ENCODE data around the gene MRPL48.
"Not testable (repeated sequence)": the region's sequence is repeated elsewhere in the genome, so short reads cannot be mapped to it uniquely, and the experiment has no call there.

The MRPL48 gene

DNA sequence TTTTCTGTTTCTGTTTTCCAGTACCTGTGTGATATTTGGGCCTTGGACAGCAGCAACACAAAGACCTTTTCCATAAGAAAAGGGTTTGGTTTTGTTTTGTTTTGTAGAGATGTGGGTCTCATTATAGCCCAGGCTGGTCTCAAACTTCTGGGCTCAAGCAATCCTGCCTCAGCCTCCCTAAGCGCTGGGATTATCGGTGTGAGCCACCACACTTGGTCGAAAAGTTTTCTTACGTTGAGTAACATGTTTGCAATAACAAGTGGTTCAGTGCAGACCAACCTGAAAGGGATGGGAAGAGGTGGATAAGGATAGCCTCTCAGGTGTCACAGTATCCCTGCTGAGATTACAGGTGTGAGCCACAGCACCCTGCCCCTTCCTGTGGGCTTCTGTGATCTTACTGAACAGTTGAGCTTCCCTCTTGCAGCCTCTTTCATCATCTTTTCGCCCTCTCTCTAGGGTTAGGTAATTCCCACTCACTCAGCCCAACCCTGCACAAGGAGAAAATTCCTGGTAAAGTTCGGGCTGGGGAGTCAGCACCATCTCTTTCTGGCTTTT lies 3.5 kb upstream of the MRPL48 start:
- WGBS (ENCODE audit: extremely low coverage, insufficient coverage, insufficient read length), result no CpG with 5 or more reads among the region's 6 CpGs
- H3K14ac ChIP-seq (ENCODE audit: low read length), result no peak overlapping the region

DNA sequence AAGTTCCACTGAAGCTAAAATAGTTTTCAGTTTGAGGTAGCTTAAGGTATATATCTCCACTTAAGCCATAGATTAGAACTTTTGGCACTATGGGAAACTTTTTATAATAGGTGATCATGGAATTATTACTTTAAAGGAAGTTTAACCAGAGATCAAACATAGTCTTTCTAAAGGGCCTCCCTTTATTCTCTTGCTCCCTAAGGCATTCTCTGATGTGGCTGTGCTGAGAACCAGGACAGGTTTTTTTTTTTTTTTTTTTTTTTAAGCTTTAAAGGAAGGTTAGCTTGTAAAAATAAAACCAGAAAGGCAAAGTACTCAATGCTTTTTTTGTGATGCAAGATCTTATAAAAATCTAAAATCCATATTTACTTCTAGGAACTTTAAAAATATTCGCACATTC lies 2.9 kb upstream of the MRPL48 start:
- H2BK120ac ChIP-seq (ENCODE audit: insufficient read depth, low read length, poor library complexity), result no peak overlapping the region
- H3K79me1 ChIP-seq (ENCODE audit: low read length), result peaks cover 4% of the 10 kb centered on the region
- H3K79me2 ChIP-seq (ENCODE audit: control insufficient read depth, insufficient read depth, low read length, poor library complexity), result peaks cover 2% of the 10 kb centered on the region
- H3K9me3 ChIP-seq (ENCODE audit: insufficient read depth, low read depth, low read length), result no peaks in the 10 kb centered on the region
- H3K9ac ChIP-seq (ENCODE audit: low read length), result no peak overlapping the region
- peaks cover 0 to 4% of the 10 kb centered on the region in 2 experiments for H3K4me1 ChIP-seq (ENCODE audit: control insufficient read depth in 1 of 2, insufficient read depth in 2 of 2, low read length in 2 of 2)
- H3K4ac ChIP-seq (ENCODE audit: low read depth, low read length), result no peak overlapping the region
- H2BK5ac ChIP-seq (ENCODE audit: low read depth, low read length, poor library complexity), result no peak overlapping the region
- H3K36me3 ChIP-seq (ENCODE audit: control insufficient read depth in 1 of 2, insufficient read depth in 2 of 2, low read length in 2 of 2), result no peaks in the 10 kb centered on the region
- H3K18ac ChIP-seq (ENCODE audit: low read length), result no peak overlapping the region
- no peak for DNase-seq
- no peak overlapping the region for H2BK12ac ChIP-seq (ENCODE audit: low read length)
- no peak overlapping the region for H4K91ac ChIP-seq (ENCODE audit: low read depth, low read length)
- H3K14ac ChIP-seq (ENCODE audit: low read length), result no peak overlapping the region
- WGBS (ENCODE audit: extremely low coverage, insufficient coverage, insufficient read length), result 100% methylated on average over 1 of the region's 1 CpG
- H2AFZ ChIP-seq (ENCODE audit: insufficient read depth, low read length, poor library complexity), result no peak overlapping the region
- H3K27me3 ChIP-seq (ENCODE audit: insufficient read depth, low read length), result no peaks in the 10 kb centered on the region
- no peak overlapping the region for H3K23ac ChIP-seq (ENCODE audit: low read length)
- H4K12ac ChIP-seq (ENCODE audit: low read depth, low read length), result no peak overlapping the region
- no peak overlapping the region for H4K8ac ChIP-seq (ENCODE audit: low read depth, low read length)
- H3K4me3 ChIP-seq (ENCODE audit: low read depth, low read length), result no peak overlapping the region
- H3K27ac ChIP-seq (ENCODE audit: low read depth, low read length), result no peak overlapping the region
- H3K4me2 ChIP-seq (ENCODE audit: low read length), result no peak overlapping the region
- no peak overlapping the region for H2AK5ac ChIP-seq (ENCODE audit: low read length)

More for the DNA sequence above, 3.5 kb upstream of the MRPL48 start:
- H3K27ac ChIP-seq (ENCODE audit: low read depth, low read length), result peak overlapping the region; percentile 40
- H3K4me2 ChIP-seq (ENCODE audit: low read length), result no peak overlapping the region
- H2BK120ac ChIP-seq (ENCODE audit: insufficient read depth, low read length, poor library complexity), result no peak overlapping the region
- no peak overlapping the region for H2AK5ac ChIP-seq (ENCODE audit: low read length)
- peak in 1 of 2 donors; percentile 7 for DNase-seq
- H2BK12ac ChIP-seq (ENCODE audit: low read length), result no peak overlapping the region
- H3K9me3 ChIP-seq (ENCODE audit: insufficient read depth, low read depth, low read length), result no peaks in the 10 kb centered on the region
- peaks cover 2% of the 10 kb centered on the region for H3K79me2 ChIP-seq (ENCODE audit: control insufficient read depth, insufficient read depth, low read length, poor library complexity)
- peaks cover 8% of the 10 kb centered on the region for H3K79me1 ChIP-seq (ENCODE audit: low read length)
- H3K4me3 ChIP-seq (ENCODE audit: low read depth, low read length), result no peak overlapping the region
- H3K4me1 ChIP-seq (ENCODE audit: control insufficient read depth in 1 of 2, insufficient read depth in 2 of 2, low read length in 2 of 2), result peaks cover 0 to 4% of the 10 kb centered on the region in 2 experiments
- H3K36me3 ChIP-seq (ENCODE audit: control insufficient read depth in 1 of 2, insufficient read depth in 2 of 2, low read length in 2 of 2), result no peaks in the 10 kb centered on the region
- no peak overlapping the region for H4K91ac ChIP-seq (ENCODE audit: low read depth, low read length)
- H2AFZ ChIP-seq (ENCODE audit: insufficient read depth, low read length, poor library complexity), result no peak overlapping the region
- no peak overlapping the region for H4K8ac ChIP-seq (ENCODE audit: low read depth, low read length)
- H3K18ac ChIP-seq (ENCODE audit: low read length), result no peak overlapping the region
- H4K12ac ChIP-seq (ENCODE audit: low read depth, low read length), result no peak overlapping the region
- no peaks in the 10 kb centered on the region for H3K27me3 ChIP-seq (ENCODE audit: insufficient read depth, low read length)
- H3K23ac ChIP-seq (ENCODE audit: low read length), result no peak overlapping the region
- no peak overlapping the region for H2BK5ac ChIP-seq (ENCODE audit: low read depth, low read length, poor library complexity)
- no peak overlapping the region for H3K9ac ChIP-seq (ENCODE audit: low read length)
- H3K4ac ChIP-seq (ENCODE audit: low read depth, low read length), result no peak overlapping the region

DNA sequence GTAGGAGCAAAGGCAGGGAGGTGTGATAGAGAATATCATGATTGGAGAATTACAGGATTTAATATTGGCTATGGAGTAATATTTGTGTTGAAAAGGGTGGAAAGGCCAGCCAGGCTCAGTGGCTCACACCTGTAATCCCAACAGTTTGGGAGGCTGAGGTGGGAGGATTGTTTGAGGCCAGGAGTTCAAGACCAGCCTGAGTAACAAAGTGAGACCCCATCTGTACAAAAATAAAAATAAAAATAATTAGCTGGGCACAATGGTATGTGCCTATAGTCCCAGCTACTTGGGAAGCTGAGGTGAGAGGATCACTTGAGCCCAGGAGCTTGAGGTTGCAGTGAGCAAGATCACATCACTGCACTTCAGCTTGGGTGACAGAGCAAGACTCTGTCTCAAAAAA lies 2.2 kb upstream of the MRPL48 start:
- H4K91ac ChIP-seq (ENCODE audit: low read depth, low read length); H3K79me1 ChIP-seq (ENCODE audit: low read length); H3K36me3 ChIP-seq (ENCODE audit: control insufficient read depth in 1 of 2, insufficient read depth in 2 of 2, low read length in 2 of 2); H3K23ac ChIP-seq (ENCODE audit: low read length); H3K9ac ChIP-seq (ENCODE audit: low read length); H4K12ac ChIP-seq (ENCODE audit: low read depth, low read length); H3K4me1 ChIP-seq (ENCODE audit: control insufficient read depth in 1 of 2, insufficient read depth in 2 of 2, low read length in 2 of 2); H2AFZ ChIP-seq (ENCODE audit: insufficient read depth, low read length, poor library complexity); H3K18ac ChIP-seq (ENCODE audit: low read length); H3K14ac ChIP-seq (ENCODE audit: low read length); H2BK5ac ChIP-seq (ENCODE audit: low read depth, low read length, poor library complexity); H3K27me3 ChIP-seq (ENCODE audit: insufficient read depth, low read length); H2BK120ac ChIP-seq (ENCODE audit: insufficient read depth, low read length, poor library complexity); DNase-seq; H3K4me3 ChIP-seq (ENCODE audit: low read depth, low read length); H4K8ac ChIP-seq (ENCODE audit: low read depth, low read length); H2AK5ac ChIP-seq (ENCODE audit: low read length); H2BK12ac ChIP-seq (ENCODE audit: low read length); H3K4ac ChIP-seq (ENCODE audit: low read depth, low read length); H3K27ac ChIP-seq (ENCODE audit: low read depth, low read length); H3K4me2 ChIP-seq (ENCODE audit: low read length); H3K79me2 ChIP-seq (ENCODE audit: control insufficient read depth, insufficient read depth, low read length, poor library complexity); H3K9me3 ChIP-seq (ENCODE audit: insufficient read depth, low read depth, low read length): not testable (repeated sequence)

DNA sequence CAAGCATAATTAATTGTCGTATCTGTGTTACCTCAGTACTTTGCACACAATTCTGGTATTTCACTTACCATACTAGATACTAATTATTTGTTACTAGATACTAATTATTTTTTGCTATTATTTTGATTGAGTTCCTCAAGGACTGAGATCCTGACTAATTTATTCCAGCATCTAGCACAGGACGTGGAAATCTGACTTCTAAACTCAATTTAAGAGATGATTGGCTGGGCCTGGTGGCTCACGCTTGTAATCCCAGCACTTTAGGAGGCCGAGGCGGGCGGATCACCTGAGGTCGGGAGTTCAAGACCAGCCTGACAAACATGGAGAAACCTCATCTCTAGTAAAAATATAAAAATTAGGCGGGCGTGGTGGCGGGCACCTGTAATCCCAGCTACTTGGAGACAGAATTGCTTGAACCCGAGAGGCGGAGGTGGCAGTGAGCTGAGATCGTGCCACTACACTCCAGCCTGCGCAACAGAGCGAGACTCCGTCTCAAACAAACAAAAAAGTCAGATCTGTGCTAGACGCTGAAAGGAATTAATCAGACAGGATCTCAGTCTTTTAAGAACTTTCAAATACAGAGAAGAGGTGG lies 527 bp upstream of the MRPL48 start:
- H3K4me1 ChIP-seq (ENCODE audit: control insufficient read depth in 1 of 2, insufficient read depth in 2 of 2, low read length in 2 of 2), result peaks cover 0 to 4% of the 10 kb centered on the region in 2 experiments
- H2BK120ac ChIP-seq (ENCODE audit: insufficient read depth, low read length, poor library complexity), result peak overlapping the region; percentile 68
- H2AFZ ChIP-seq (ENCODE audit: insufficient read depth, low read length, poor library complexity), result peak overlapping the region; percentile 95
- no peaks in the 10 kb centered on the region for H3K9me3 ChIP-seq (ENCODE audit: insufficient read depth, low read depth, low read length)
- peak overlapping the region; percentile 90 for H2AK5ac ChIP-seq (ENCODE audit: low read length)
- peak overlapping the region; percentile 58 for H3K4me2 ChIP-seq (ENCODE audit: low read length)
- H4K8ac ChIP-seq (ENCODE audit: low read depth, low read length), result peak overlapping the region; percentile 97
- peak overlapping the region; percentile 27 for H2BK5ac ChIP-seq (ENCODE audit: low read depth, low read length, poor library complexity)
- H3K79me2 ChIP-seq (ENCODE audit: control insufficient read depth, insufficient read depth, low read length, poor library complexity), result peaks cover 2% of the 10 kb centered on the region
- H3K4ac ChIP-seq (ENCODE audit: low read depth, low read length), result peak overlapping the region; percentile 96
- H3K27me3 ChIP-seq (ENCODE audit: insufficient read depth, low read length), result no peaks in the 10 kb centered on the region
- H3K14ac ChIP-seq (ENCODE audit: low read length), result peak overlapping the region; percentile 58
- no peak overlapping the region for H3K4me3 ChIP-seq (ENCODE audit: low read depth, low read length)
- H3K27ac ChIP-seq (ENCODE audit: low read depth, low read length), result no peak overlapping the region
- DNase-seq, result no peak
- H2BK12ac ChIP-seq (ENCODE audit: low read length), result peak overlapping the region; percentile 79
- peak overlapping the region; percentile 88 for H4K91ac ChIP-seq (ENCODE audit: low read depth, low read length)
- H3K36me3 ChIP-seq (ENCODE audit: control insufficient read depth in 1 of 2, insufficient read depth in 2 of 2, low read length in 2 of 2), result no peaks in the 10 kb centered on the region
- no CpG with 5 or more reads among the region's 17 CpGs for WGBS (ENCODE audit: extremely low coverage, insufficient coverage, insufficient read length)
- no peak overlapping the region for H3K9ac ChIP-seq (ENCODE audit: low read length)
- no peak overlapping the region for H3K18ac ChIP-seq (ENCODE audit: low read length)
- H3K79me1 ChIP-seq (ENCODE audit: low read length), result peaks cover 3% of the 10 kb centered on the region
- H3K23ac ChIP-seq (ENCODE audit: low read length), result no peak overlapping the region
- H4K12ac ChIP-seq (ENCODE audit: low read depth, low read length), result peak overlapping the region; percentile 91

Data from trophoblast cell (in vitro differentiated cells and primary cell).